Tibial artery (tissue), 4 donors: ENCODE measurements around the gene KBTBD7.

Experiments used
- DNase-seq, 2 donors: peaks; one replicate each; pipeline ENCODE4 v3.0.0-alpha.2; 2019
- H3K27ac ChIP-seq, 2 donors: fragments of 200-600 bp; sonication (generic) in 1 of 2; 1 replicate in 1 of 2; 2 replicates in 1 of 2; pipeline ENCODE4 v1.5.1; 2018 to 2019; ENCODE audit warnings: mild to moderate bottlenecking in 1 of 2
- H3K27me3 ChIP-seq, 2 donors: fragments of 200-600 bp; sonication (generic) in 1 of 2; one replicate each; pipeline versions ENCODE4 v1.5.1 to v1.6.0; 2016 to 2019
- H3K36me3 ChIP-seq, 3 donors: fragments of 200-600 bp; sonication (generic) in 2 of 3; one replicate each; pipeline ENCODE4 v1.5.1; 2016 to 2019; ENCODE audit warnings: mild to moderate bottlenecking in 2 of 3
- H3K4me1 ChIP-seq, 4 donors: fragments of 200-600 bp; sonication (generic) in 2 of 4; 1 replicate in 3 of 4; 2 replicates in 1 of 4; pipeline ENCODE4 v1.5.1; 2016 to 2019
- H3K4me3 ChIP-seq, 2 donors: fragments of 200-600 bp; sonication (generic) in 1 of 2; 1 replicate in 1 of 2; 2 replicates in 1 of 2; pipeline ENCODE4 v1.5.1; 2018 to 2019; ENCODE audit warnings: mild to moderate bottlenecking in 2 of 2
- H3K9me3 ChIP-seq, 3 donors: fragments of 200-600 bp; sonication (generic) in 1 of 3; one replicate each; pipeline ENCODE4 v1.5.1; 2016 to 2019
- intact Hi-C: fragments of 100-400 bp; cut with DNase I; formaldehyde crosslinking; loops from one replicate; pipeline ENCODE4 v1.15.0; 2023; ENCODE audit warnings: low total_unique reads
- TF ChIP-seq, protein P1 (sequence below), 2 experiments: fragments of 200-600 bp in 1 of 2; fragments of 450-650 bp in 1 of 2; IDR thresholded peaks; one replicate each; pipeline ENCODE4 v1.5.1; 2017 to 2019; ENCODE audit warnings: antibody characterized with exemption in 2 of 2, mild to moderate bottlenecking in 1 of 2, moderate library complexity in 1 of 2

KBTBD7 gene

DNA sequence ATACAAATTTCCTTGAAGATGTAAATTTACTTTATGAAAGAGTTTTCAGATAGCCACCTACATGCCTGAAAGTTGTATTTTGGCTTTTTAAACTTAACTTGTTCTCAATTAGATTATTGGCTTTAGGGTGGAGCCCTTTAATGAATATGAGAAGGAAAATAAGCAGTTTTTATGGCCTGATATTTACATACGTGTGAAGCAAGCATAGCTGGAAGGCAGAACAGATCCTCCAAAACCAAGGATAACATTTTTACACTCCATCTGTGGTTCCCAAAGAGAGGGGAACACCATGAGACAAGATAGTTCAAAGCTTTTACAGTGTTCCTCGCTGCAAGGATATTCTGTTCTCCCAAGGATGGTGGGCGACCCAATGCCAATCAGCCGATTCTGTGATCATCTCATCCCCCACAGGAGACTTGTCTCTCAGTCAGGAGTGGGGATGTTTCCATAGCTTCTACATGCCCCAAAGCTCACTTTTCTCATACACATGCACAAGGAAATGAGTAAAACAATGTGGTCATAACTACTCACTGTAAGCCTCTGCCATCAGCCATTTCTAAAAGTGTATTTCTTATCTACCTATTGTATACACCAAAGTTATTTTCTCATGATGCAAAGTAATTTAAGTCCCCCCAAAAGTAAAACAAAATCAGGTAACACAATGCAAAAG lies 37.2 kb downstream of the KBTBD7 start:
- intact Hi-C loops, result no loop called here
- no peaks in the 10 kb centered on the region for H3K27me3 ChIP-seq

DNA sequence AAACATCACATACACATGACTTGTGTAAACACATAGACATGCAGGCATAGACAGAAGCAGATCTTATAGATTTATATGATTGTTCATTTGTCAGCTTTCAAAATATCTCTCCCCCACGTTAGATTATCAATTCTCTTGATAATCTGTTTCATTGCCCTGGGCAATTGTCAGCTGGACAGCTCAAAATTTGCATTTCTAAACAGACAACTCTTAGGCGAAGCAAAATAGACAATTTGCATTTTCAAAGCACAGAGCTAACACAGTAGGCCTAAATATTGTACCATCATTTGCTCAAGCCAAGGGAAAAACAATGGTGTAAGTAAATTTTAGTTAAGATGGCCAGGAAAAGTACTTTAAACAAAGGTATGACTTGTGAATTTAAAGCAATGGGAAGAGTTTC lies 37.7 kb downstream of the KBTBD7 start:
- Histone ChIP-seq H3K4me3 (no peak overlapping the region), H3K9me3 (peaks cover 0 to 10% (median 0%) of the 10 kb centered on the region in 3 donors), H3K27ac (no peak overlapping the region), H3K4me1 (no peaks in the 10 kb centered on the region), H3K27me3 (no peaks in the 10 kb centered on the region), H3K36me3 (peaks cover 0 to 5% (median 0%) of the 10 kb centered on the region in 3 donors)
- TF ChIP-seq, protein P1, sequence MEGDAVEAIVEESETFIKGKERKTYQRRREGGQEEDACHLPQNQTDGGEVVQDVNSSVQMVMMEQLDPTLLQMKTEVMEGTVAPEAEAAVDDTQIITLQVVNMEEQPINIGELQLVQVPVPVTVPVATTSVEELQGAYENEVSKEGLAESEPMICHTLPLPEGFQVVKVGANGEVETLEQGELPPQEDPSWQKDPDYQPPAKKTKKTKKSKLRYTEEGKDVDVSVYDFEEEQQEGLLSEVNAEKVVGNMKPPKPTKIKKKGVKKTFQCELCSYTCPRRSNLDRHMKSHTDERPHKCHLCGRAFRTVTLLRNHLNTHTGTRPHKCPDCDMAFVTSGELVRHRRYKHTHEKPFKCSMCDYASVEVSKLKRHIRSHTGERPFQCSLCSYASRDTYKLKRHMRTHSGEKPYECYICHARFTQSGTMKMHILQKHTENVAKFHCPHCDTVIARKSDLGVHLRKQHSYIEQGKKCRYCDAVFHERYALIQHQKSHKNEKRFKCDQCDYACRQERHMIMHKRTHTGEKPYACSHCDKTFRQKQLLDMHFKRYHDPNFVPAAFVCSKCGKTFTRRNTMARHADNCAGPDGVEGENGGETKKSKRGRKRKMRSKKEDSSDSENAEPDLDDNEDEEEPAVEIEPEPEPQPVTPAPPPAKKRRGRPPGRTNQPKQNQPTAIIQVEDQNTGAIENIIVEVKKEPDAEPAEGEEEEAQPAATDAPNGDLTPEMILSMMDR (IDR thresholded peaks at IDR 0.05), result no peak
- DNase-seq, result no peak
- intact Hi-C loops, result no loop called here

More for the DNA sequence above, 37.2 kb downstream of the KBTBD7 start:
- no peak for DNase-seq
- Histone ChIP-seq H3K27ac (no peak overlapping the region), H3K4me1 (no peaks in the 10 kb centered on the region), H3K36me3 (no peaks in the 10 kb centered on the region), H3K9me3 (peaks cover 0 to 4% (median 0%) of the 10 kb centered on the region in 3 donors), H3K4me3 (no peak overlapping the region)
- TF ChIP-seq, protein P1 (IDR thresholded peaks at IDR 0.05), result no peak

DNA sequence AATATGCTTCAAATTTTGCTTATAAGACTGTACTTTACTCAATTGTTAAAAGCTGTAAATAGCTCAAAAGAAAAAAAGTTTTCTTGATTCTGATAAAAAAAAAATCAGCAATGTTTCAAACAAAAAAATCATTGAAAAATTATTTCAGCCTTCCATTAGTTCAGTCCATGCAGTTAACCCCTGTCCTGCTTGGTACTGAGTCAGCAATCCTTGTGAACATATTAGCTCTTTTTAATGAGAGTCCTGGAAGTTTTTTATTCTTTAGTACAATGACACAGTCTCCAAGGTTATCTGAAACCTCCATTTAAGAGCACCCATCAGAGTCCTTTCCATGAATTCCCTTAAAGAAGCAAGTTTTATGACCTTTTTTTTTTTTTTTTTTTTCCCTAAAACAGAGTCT lies 40.3 kb downstream of the KBTBD7 start:
- Histone ChIP-seq H3K4me1 (no peaks in the 10 kb centered on the region), H3K4me3 (no peak overlapping the region), H3K9me3 (peaks cover 0 to 24% (median 2%) of the 10 kb centered on the region in 3 donors), H3K36me3 (peaks cover 0 to 13% (median 0%) of the 10 kb centered on the region in 3 donors), H3K27ac (no peak overlapping the region), H3K27me3 (no peaks in the 10 kb centered on the region)
- DNase-seq, result no peak
- intact Hi-C loops, result no loop called here
- TF ChIP-seq, protein P1 (IDR thresholded peaks at IDR 0.05), result no peak

DNA sequence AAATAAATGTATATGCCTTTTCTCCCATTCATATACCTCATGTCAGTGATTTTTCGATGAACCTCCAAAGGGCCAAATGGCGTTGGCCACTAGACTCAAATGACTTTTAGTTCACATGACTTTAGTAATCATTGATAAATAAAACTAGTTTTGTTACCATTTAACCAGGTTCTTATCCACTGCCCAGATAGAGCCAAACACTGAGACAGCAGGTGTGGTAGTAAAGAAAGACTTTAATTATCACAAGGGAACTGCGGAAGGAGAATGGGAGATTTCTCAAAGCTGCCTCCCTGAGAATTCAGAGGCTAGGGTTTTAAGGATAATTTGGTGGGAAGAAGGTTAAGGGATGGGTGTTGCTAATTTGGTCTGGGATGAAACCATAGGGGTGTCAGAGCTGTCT lies 42.4 kb downstream of the KBTBD7 start:
- no peaks in the 10 kb centered on the region for H3K27me3 ChIP-seq
- TF ChIP-seq, protein P1 (IDR thresholded peaks at IDR 0.05), result no peak
- H3K9me3 ChIP-seq, result peaks cover 0 to 32% (median 14%) of the 10 kb centered on the region in 3 donors
- no peak overlapping the region for H3K27ac ChIP-seq
- DNase-seq, result no peak
- H3K36me3 ChIP-seq, result peaks cover 0 to 21% (median 9%) of the 10 kb centered on the region in 3 donors
- intact Hi-C loops, result no loop called here
- H3K4me1 ChIP-seq, result no peaks in the 10 kb centered on the region
- H3K4me3 ChIP-seq, result no peak overlapping the region

DNA sequence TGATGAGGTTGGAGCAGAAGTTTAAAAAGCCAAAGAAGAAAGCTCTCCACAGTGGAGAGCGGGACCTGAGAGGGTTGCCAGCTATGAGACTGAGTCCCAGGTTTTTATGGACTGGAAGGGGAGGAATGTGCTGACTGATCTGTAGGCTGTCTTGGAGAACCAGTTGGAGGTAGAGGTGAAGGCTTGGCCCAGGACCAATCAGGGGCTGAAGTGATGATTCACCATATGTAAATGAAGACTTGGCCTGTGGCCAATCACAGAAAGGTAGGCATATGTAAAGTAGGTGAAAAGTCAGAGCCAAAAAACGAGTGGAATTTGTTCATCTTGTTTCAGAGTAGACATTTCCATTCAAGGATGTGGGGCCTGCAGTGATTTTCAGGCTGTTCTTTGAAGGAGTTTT lies 44.3 kb downstream of the KBTBD7 start:
- DNase-seq, result no peak

More for the DNA sequence above, 44.3 kb downstream of the KBTBD7 start:
- Histone ChIP-seq H3K4me1 (no peaks in the 10 kb centered on the region), H3K36me3 (peaks cover 0 to 21% (median 9%) of the 10 kb centered on the region in 3 donors), H3K9me3 (peaks cover 0 to 32% (median 14%) of the 10 kb centered on the region in 3 donors), H3K4me3 (no peak overlapping the region), H3K27ac (no peak overlapping the region), H3K27me3 (no peaks in the 10 kb centered on the region)
- intact Hi-C loops, result no loop called here
- TF ChIP-seq, protein P1 (IDR thresholded peaks at IDR 0.05), result no peak
